HG03175 (cell line): ENCODE data around the gene CCL16.
"Not testable (repeated sequence)": the region's sequence is repeated elsewhere in the genome, so short reads cannot be mapped to it uniquely, and the experiment has no call there.

Experiments used
- ATAC-seq: cut with Tn5 transposase; IDR thresholded peaks from one replicate; pipeline ENCODE4 v1.9.1; 2021; ENCODE audit warnings: mild to moderate bottlenecking, moderate library complexity; ENCODE audit not compliant: unreplicated experiment

The CCL16 gene

GRCh38 chr17:35981246-35981645 is at the start of gene CCL16:
Gene CCL16, minus strand, starts transcription at chr17:35981497. Its CDS starts 77 bp downstream, at chr17:35981420.
- no peak for ATAC-seq

- no peak for ATAC-seq
Measured at GRCh38 chr17:36030956-36031355, 49.7 kb upstream of the CCL16 start.

- ATAC-seq = no peak
Measured at GRCh38 chr17:36027761-36028160, 46.5 kb upstream of the CCL16 start.

- no peak for ATAC-seq
Measured at GRCh38 chr17:36024106-36024869, 43.0 kb upstream of the CCL16 start.

GRCh38 chr17:36019423-36019822 is 38.1 kb upstream of the CCL16 start:
- no peak for ATAC-seq

GRCh38 chr17:36017799-36018198 is 36.5 kb upstream of the CCL16 start, which contains the start of gene CCL23:
Gene CCL23, minus strand, starts transcription at chr17:36017972. Its CDS starts 75 bp downstream, at chr17:36017897.
- no peak for ATAC-seq

GRCh38 chr17:36016555-36016954 is 35.3 kb upstream of the CCL16 start:
- ATAC-seq = no peak

GRCh38 chr17:36015895-36016294 is 34.6 kb upstream of the CCL16 start:
- not testable (repeated sequence) for ATAC-seq

GRCh38 chr17:36014946-36015345 is 33.6 kb upstream of the CCL16 start:
- ATAC-seq = no peak

GRCh38 chr17:36011201-36011600 is 29.9 kb upstream of the CCL16 start:
- no peak for ATAC-seq

GRCh38 chr17:36008998-36009665 is 27.8 kb upstream of the CCL16 start:
- ATAC-seq = no peak

GRCh38 chr17:36004594-36005108 is 23.4 kb upstream of the CCL16 start:
- no peak for ATAC-seq

- ATAC-seq = no peak
Measured at GRCh38 chr17:36002631-36003030, 21.3 kb upstream of the CCL16 start.

- no peak for ATAC-seq
Measured at GRCh38 chr17:36001862-36002603, 20.7 kb upstream of the CCL16 start.

GRCh38 chr17:36001110-36001771 is 19.9 kb upstream of the CCL16 start, which contains the start of gene CCL15:
Gene CCL15, minus strand, starts transcription at chr17:36001553. Its CDS starts 61 bp downstream, at chr17:36001492.
- ATAC-seq = no peak

GRCh38 chr17:36000732-36001109 is 19.4 kb upstream of the CCL16 start:
- no peak for ATAC-seq

- ATAC-seq = no peak
Measured at GRCh38 chr17:35998756-35999155, 17.5 kb upstream of the CCL16 start.

GRCh38 chr17:35998018-35998545 is 16.8 kb upstream of the CCL16 start:
- no peak for ATAC-seq

GRCh38 chr17:35995346-35995745 is 14.0 kb upstream of the CCL16 start:
- ATAC-seq = not testable (repeated sequence)

- no peak for ATAC-seq
Measured at GRCh38 chr17:35991075-35991474, 9.8 kb upstream of the CCL16 start.
